Vagina (tissue), 2 donors: ENCODE results near the gene NOTCH4. TPM values are rescaled to one million over a fixed set of nuclear protein-coding genes. Genes with fewer than 3 reads are reported as not detected.

Experiments
- DNase-seq, 2 donors: peaks; one replicate each; pipeline ENCODE4 v3.0.0-alpha.2; 2017; ENCODE audit errors: extremely low spot score in 2 of 2
- H3K27ac ChIP-seq: fragments of 200-600 bp; sonication (generic); one replicate; pipeline ENCODE4 v1.5.1; 2019
- H3K27me3 ChIP-seq: fragments of 200-600 bp; sonication (generic); one replicate; pipeline ENCODE4 v1.5.1; 2019
- H3K36me3 ChIP-seq, 2 donors: fragments of 200-600 bp; sonication (generic); one replicate each; pipeline ENCODE4 v1.5.1; 2017 to 2019
- H3K4me1 ChIP-seq: fragments of 200-600 bp; sonication (generic); one replicate; pipeline ENCODE4 v1.5.1; 2019
- H3K4me3 ChIP-seq, 2 donors: fragments of 200-600 bp; sonication (generic); 1 replicate in 1 of 2; 2 replicates in 1 of 2; pipeline ENCODE4 v1.5.1; 2016 to 2019
- H3K9me3 ChIP-seq: fragments of 200-600 bp; sonication (generic); one replicate; pipeline ENCODE4 v1.5.1; 2019
- CTCF ChIP-seq, 3 experiments: fragments of 450-650 bp in 2 of 3; fragments of 200-600 bp in 1 of 3; sonication (generic) in 1 of 3; IDR thresholded peaks; one replicate each; pipeline ENCODE4 v1.5.1; 2017 to 2019; ENCODE audit warnings: antibody characterized with exemption in 3 of 3, mild to moderate bottlenecking in 2 of 3, moderate library complexity in 2 of 3
- POLR2A ChIP-seq, 2 donors: fragments of 450-650 bp; IDR thresholded peaks; one replicate each; pipeline ENCODE4 v1.6.1; 2017; ENCODE audit warnings: antibody characterized with exemption in 2 of 2, mild to moderate bottlenecking in 2 of 2, moderate library complexity in 2 of 2
- POLR2AphosphoS5 ChIP-seq, 2 donors: sonication (generic); formaldehyde crosslinking; IDR thresholded peaks; one replicate each; pipeline ENCODE4 v1.9.0; 2017; ENCODE audit warnings: antibody characterized with exemption in 2 of 2, mild to moderate bottlenecking in 2 of 2, low read depth in 1 of 2; ENCODE audit not compliant: insufficient read depth in 1 of 2
- intact Hi-C: fragments of 100-400 bp; cut with DNase I; formaldehyde crosslinking; loops from one replicate; pipeline ENCODE4 v1.15.1; 2023
- total RNA-seq: library from RNA; depleted of rRNA; stranded (reverse); fragments of >200 nt; gene quantifications from one replicate; pipeline ENCODE4 v1.2.3, GENCODE V29; 2016

Gene NOTCH4
- total RNA-seq, 1 donor from 2014 or later = 18.2 TPM

- H3K36me3 ChIP-seq = no peaks in the 10 kb centered on the region
- TF ChIP-seq CTCF (IDR thresholded peaks at IDR 0.05) = no peak
- TF ChIP-seq POLR2A (IDR thresholded peaks at IDR 0.05) = no peak
- TF ChIP-seq POLR2AphosphoS5 (IDR thresholded peaks at IDR 0.05; ENCODE audit: insufficient read depth in 1 of 2, low read depth in 1 of 2) = no peak
- H3K9me3 ChIP-seq = no peaks in the 10 kb centered on the region
- intact Hi-C loops = no loop called here
- H3K27me3 ChIP-seq = no peaks in the 10 kb centered on the region
- H3K27ac ChIP-seq = no peak overlapping the region
- no peaks in the 10 kb centered on the region for H3K4me1 ChIP-seq
- no peak for DNase-seq
- H3K4me3 ChIP-seq = no peak overlapping the region
Observed at GRCh38 chr6:32208996-32209395, 14.9 kb downstream of the NOTCH4 start.

DNA sequence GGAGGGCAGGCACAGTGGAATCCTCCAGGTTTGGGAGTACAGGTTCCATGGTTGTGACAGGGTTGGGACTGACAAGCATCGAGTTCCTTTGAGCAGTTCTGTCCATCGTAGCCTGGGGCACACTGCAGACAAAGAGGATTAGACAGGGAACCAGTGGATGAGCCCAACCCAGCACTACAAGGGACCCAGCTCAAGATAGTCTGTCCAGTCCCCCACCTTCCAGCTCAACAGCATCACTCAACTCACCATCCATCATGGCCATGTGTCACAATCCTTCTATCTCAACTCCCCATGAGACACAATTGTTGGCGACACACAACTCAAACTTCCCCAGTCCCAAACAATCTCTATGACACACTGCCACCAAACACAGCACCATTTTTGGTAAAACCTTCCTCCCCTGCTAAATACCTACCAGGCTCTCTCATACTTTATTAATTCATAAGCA is 19.6 kb downstream of the NOTCH4 start:
- no peaks in the 10 kb centered on the region for H3K9me3 ChIP-seq
- no peak for TF ChIP-seq POLR2AphosphoS5 (IDR thresholded peaks at IDR 0.05; ENCODE audit: insufficient read depth in 1 of 2, low read depth in 1 of 2)
- no peaks in the 10 kb centered on the region for H3K27me3 ChIP-seq
- no peak overlapping the region for H3K27ac ChIP-seq
- H3K4me1 ChIP-seq = no peaks in the 10 kb centered on the region
- no peak for DNase-seq
- H3K36me3 ChIP-seq = no peaks in the 10 kb centered on the region
- H3K4me3 ChIP-seq = no peak overlapping the region
- intact Hi-C loops = no loop called here

GRCh38 chr6:32203426-32204267 is 20.2 kb downstream of the NOTCH4 start:
- Histone ChIP-seq H3K27ac (no peak overlapping the region), H3K27me3 (no peaks in the 10 kb centered on the region), H3K4me1 (no peaks in the 10 kb centered on the region), H3K4me3 (no peak overlapping the region), H3K36me3 (no peaks in the 10 kb centered on the region), H3K9me3 (no peaks in the 10 kb centered on the region)
- DNase-seq = no peak
- TF ChIP-seq POLR2A (IDR thresholded peaks at IDR 0.05) (no peak), CTCF (IDR thresholded peaks at IDR 0.05) (no peak), POLR2AphosphoS5 (IDR thresholded peaks at IDR 0.05; ENCODE audit: insufficient read depth in 1 of 2, low read depth in 1 of 2) (no peak)
- intact Hi-C loops = no loop called here

- no peaks in the 10 kb centered on the region for H3K9me3 ChIP-seq
- DNase-seq = no peak
- no peak for TF ChIP-seq POLR2AphosphoS5 (IDR thresholded peaks at IDR 0.05; ENCODE audit: insufficient read depth in 1 of 2, low read depth in 1 of 2)
- TF ChIP-seq CTCF (IDR thresholded peaks at IDR 0.05) = no peak
- no peak for TF ChIP-seq POLR2A (IDR thresholded peaks at IDR 0.05)
- H3K4me3 ChIP-seq = no peak overlapping the region
- peaks cover 2% of the 10 kb centered on the region for H3K4me1 ChIP-seq
- intact Hi-C loops = no loop called here
- H3K27ac ChIP-seq = no peak overlapping the region
- H3K27me3 ChIP-seq = no peaks in the 10 kb centered on the region
- H3K36me3 ChIP-seq = no peaks in the 10 kb centered on the region
Observed at GRCh38 chr6:32202186-32202585, 21.7 kb downstream of the NOTCH4 start.

DNA sequence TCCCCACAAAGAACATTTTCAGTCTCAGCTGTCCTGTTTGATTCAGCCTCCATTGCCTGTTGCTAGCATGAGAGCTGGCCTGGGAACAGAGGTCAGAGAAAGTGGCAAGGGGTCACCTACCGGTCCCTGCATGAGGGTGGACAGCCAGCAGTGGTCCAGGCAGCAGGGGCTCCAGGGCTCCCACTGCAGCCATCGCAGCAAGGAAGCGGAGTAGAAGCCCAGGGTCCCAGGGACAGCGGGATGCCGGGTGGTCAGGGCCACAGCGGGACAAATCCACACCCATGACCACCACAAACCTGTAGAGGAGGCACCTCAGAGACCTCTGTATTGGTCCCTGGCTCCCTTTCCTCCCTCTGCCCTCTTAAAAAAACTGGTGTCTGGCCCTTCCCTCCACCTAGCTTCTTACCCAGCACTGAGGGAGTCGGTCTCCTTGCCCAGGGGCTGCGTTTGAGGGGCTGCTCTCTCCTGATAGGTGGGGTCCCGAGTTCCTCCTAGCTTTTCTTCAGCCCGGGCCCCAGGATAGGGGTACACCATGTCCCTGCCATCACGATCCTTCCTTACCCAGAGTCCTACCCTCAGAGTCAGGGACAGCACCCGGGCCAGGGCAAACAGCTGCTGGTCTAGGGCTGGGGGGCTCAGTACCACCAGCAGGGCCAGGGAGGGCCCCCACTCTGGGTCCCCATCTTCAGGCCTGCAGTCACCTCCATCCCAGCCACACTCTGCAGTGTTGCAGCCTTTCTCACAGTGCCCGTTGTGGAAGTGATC is 23.0 kb downstream of the NOTCH4 start:
- TF ChIP-seq CTCF (IDR thresholded peaks at IDR 0.05) = no peak
- TF ChIP-seq POLR2A (IDR thresholded peaks at IDR 0.05) = no peak
- TF ChIP-seq POLR2AphosphoS5 (IDR thresholded peaks at IDR 0.05; ENCODE audit: insufficient read depth in 1 of 2, low read depth in 1 of 2) = no peak

More for the DNA sequence above, 23.0 kb downstream of the NOTCH4 start:
- Histone ChIP-seq H3K27me3 (no peaks in the 10 kb centered on the region), H3K36me3 (no peaks in the 10 kb centered on the region), H3K27ac (no peak overlapping the region), H3K4me3 (no peak overlapping the region), H3K9me3 (no peaks in the 10 kb centered on the region), H3K4me1 (peaks cover 12% of the 10 kb centered on the region)
- no peak for DNase-seq
- intact Hi-C loops = no loop called here
